Uterus (tissue), 4 donors: Measurements from ENCODE around the gene ADK. TPM values are rescaled to one million over a fixed set of nuclear protein-coding genes. Genes with fewer than 3 reads are reported as not detected.
"Not testable (repeated sequence)": the region's sequence is repeated elsewhere in the genome, so short reads cannot be mapped to it uniquely, and the experiment has no call there.

Experiments used
- DNase-seq, 2 donors: peaks; one replicate each; pipeline ENCODE4 v3.0.0-alpha.2; 2019 to 2020
- H3K27ac ChIP-seq, 2 donors: fragments of 200-600 bp; sonication (generic); 1 replicate in 1 of 2; 2 replicates in 1 of 2; pipeline ENCODE4 v1.5.1; 2016 to 2018
- H3K27me3 ChIP-seq, 2 donors: fragments of 200-600 bp; sonication (generic); one replicate each; pipeline ENCODE4 v1.5.1; 2018 to 2019; ENCODE audit warnings: control low read depth in 1 of 2
- H3K36me3 ChIP-seq, 2 donors: fragments of 200-600 bp; sonication (generic); one replicate each; pipeline ENCODE4 v1.5.1; 2019; ENCODE audit warnings: control low read depth in 1 of 2
- H3K4me1 ChIP-seq, 2 donors: fragments of 200-600 bp; sonication (generic); one replicate each; pipeline ENCODE4 v1.5.1; 2018 to 2019; ENCODE audit warnings: control low read depth in 1 of 2
- H3K4me3 ChIP-seq, 2 donors: fragments of 200-600 bp; sonication (generic); 1 replicate in 1 of 2; 2 replicates in 1 of 2; pipeline ENCODE4 v1.5.1; 2018 to 2019; ENCODE audit warnings: mild to moderate bottlenecking in 1 of 2
- H3K9me3 ChIP-seq, 2 donors: fragments of 200-600 bp; sonication (generic); one replicate each; pipeline ENCODE4 v1.5.1; 2019; ENCODE audit warnings: control low read depth in 1 of 2
- POLR2A ChIP-seq, 2 donors: fragments of 450-650 bp; IDR thresholded peaks; one replicate each; pipeline ENCODE4 v1.6.1; 2016; ENCODE audit warnings: antibody characterized with exemption in 2 of 2, mild to moderate bottlenecking in 1 of 2, moderate library complexity in 1 of 2
- intact Hi-C: fragments of 100-400 bp; cut with DNase I; formaldehyde crosslinking; loops from one replicate; pipeline ENCODE4 v1.15.1; 2023; ENCODE audit warnings: low total_unique reads
- total RNA-seq, 4 donors: library from RNA; depleted of rRNA in 3 of 4; stranded (reverse); fragments of >200 nt in 3 of 4; gene quantifications; one replicate each; pipeline versions ENCODE4 v1.1.0 to v1.2.4, GENCODE V29; 2014 to 2023
- TF ChIP-seq, protein P1 (sequence below), 4 experiments: fragments of 200-600 bp in 2 of 4; fragments of 450-650 bp in 2 of 4; sonication (generic) in 2 of 4; IDR thresholded peaks; one replicate each; pipeline ENCODE4 v1.5.1; 2016 to 2019; ENCODE audit warnings: antibody characterized with exemption in 4 of 4, mild to moderate bottlenecking in 2 of 4, moderate library complexity in 1 of 4
- donor health status: DM: yes; HTN: yes; CAD: no.

Gene ADK
- total RNA-seq, 4 donors from 2014 or later = 12.6 to 41.1 (median 19.0) TPM

DNA sequence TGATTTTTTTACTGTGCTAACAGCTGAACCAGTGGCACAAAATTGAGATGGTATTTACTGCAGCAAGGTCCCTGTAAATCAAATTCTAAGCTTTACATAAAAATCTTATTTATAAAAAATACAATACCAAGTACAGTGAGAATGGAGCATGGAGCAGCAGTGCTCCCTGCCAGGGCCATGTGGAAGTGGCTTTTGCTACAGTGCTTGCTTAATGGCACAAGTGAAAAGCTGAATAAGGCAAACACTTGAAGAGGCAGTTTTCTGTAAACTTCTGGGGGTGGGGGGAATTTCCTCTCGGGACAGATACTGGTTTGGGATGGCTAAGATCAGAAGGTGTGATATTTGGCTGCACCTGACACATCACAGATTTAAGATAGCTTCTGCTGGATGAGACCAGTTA is 27.9 kb upstream of the ADK start:
- no peak overlapping the region for H3K27ac ChIP-seq
- H3K36me3 ChIP-seq = no peaks in the 10 kb centered on the region
- no peaks in the 10 kb centered on the region for H3K4me1 ChIP-seq
- DNase-seq = no peak
- H3K9me3 ChIP-seq = no peaks in the 10 kb centered on the region
- H3K4me3 ChIP-seq = no peak overlapping the region
- TF ChIP-seq, protein P1, sequence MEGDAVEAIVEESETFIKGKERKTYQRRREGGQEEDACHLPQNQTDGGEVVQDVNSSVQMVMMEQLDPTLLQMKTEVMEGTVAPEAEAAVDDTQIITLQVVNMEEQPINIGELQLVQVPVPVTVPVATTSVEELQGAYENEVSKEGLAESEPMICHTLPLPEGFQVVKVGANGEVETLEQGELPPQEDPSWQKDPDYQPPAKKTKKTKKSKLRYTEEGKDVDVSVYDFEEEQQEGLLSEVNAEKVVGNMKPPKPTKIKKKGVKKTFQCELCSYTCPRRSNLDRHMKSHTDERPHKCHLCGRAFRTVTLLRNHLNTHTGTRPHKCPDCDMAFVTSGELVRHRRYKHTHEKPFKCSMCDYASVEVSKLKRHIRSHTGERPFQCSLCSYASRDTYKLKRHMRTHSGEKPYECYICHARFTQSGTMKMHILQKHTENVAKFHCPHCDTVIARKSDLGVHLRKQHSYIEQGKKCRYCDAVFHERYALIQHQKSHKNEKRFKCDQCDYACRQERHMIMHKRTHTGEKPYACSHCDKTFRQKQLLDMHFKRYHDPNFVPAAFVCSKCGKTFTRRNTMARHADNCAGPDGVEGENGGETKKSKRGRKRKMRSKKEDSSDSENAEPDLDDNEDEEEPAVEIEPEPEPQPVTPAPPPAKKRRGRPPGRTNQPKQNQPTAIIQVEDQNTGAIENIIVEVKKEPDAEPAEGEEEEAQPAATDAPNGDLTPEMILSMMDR (IDR thresholded peaks at IDR 0.05) = no peak
- no peak for TF ChIP-seq POLR2A (IDR thresholded peaks at IDR 0.05)
- intact Hi-C loops = no loop called here
- H3K27me3 ChIP-seq = no peaks in the 10 kb centered on the region

- Histone ChIP-seq H3K9me3 (no peaks in the 10 kb centered on the region), H3K27me3 (no peaks in the 10 kb centered on the region), H3K4me1 (no peaks in the 10 kb centered on the region), H3K4me3 (no peak overlapping the region), H3K27ac (no peak overlapping the region), H3K36me3 (no peaks in the 10 kb centered on the region)
- no peak for DNase-seq
- TF ChIP-seq, protein P1 (IDR thresholded peaks at IDR 0.05) = no peak
- TF ChIP-seq POLR2A (IDR thresholded peaks at IDR 0.05) = no peak
- intact Hi-C loops = no loop called here
These were observed 16.8 kb upstream of the ADK start for GRCh38 chr10:74133923-74134820.

- no peaks in the 10 kb centered on the region for H3K27me3 ChIP-seq
- intact Hi-C loops = no loop called here
- no peak for TF ChIP-seq POLR2A (IDR thresholded peaks at IDR 0.05)
- TF ChIP-seq, protein P1 (IDR thresholded peaks at IDR 0.05) = no peak
- H3K4me1 ChIP-seq = no peaks in the 10 kb centered on the region
- H3K9me3 ChIP-seq = no peaks in the 10 kb centered on the region
- no peak for DNase-seq
- no peaks in the 10 kb centered on the region for H3K36me3 ChIP-seq
- H3K27ac ChIP-seq = no peak overlapping the region
- H3K4me3 ChIP-seq = no peak overlapping the region
These were observed 15.6 kb upstream of the ADK start for GRCh38 chr10:74135452-74135851.

DNA sequence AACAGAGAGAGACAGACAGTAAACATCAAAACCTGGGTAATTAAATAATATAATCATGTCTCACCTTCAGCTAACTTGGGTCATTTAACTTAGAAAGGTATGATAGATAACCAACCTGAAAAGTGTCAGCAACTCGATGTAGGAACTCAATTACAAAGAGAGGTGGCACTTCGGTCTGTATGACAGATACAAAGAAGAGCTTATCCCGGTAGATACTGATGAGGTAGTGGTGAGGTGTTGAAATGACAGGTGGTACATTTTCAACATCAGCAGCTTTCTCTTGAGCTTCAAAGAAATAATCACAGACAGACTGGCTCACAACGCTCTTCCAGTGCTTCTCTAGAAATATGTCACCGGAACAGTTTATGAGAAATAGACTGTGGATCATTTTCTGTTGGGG is 13.0 kb upstream of the ADK start:
- Histone ChIP-seq H3K27me3 (no peaks in the 10 kb centered on the region), H3K4me1 (no peaks in the 10 kb centered on the region), H3K9me3 (no peaks in the 10 kb centered on the region), H3K36me3 (no peaks in the 10 kb centered on the region), H3K4me3 (no peak overlapping the region), H3K27ac (no peak overlapping the region)
- intact Hi-C loops = no loop called here
- TF ChIP-seq POLR2A (IDR thresholded peaks at IDR 0.05) = no peak
- TF ChIP-seq, protein P1 (IDR thresholded peaks at IDR 0.05) = no peak
- DNase-seq = no peak

DNA sequence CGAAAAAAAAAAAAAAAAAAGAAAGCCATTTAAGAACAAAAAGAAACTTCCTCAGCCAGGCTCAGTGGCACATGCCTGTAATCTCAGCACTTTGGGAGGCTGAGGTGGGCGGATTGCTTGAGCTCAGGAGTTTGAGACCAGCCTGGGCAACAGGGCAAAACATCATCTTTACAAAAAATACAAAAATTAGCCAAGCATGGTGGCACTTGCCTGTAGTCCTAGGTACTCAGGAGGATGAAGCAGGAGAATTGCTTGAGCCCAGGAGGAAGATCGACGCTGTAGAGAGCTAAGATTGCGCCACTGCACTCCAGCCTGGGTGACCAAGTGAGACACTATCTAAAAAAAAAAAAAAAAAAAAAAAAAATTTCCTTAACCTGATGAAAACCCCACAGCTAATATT is 12.4 kb upstream of the ADK start:
- intact Hi-C loops, H3K9me3 ChIP-seq, H3K27me3 ChIP-seq, H3K4me1 ChIP-seq, DNase-seq, H3K36me3 ChIP-seq, H3K27ac ChIP-seq, H3K4me3 ChIP-seq: not testable (repeated sequence)
